Chondrocyte (in vitro differentiated cells): ENCODE measurements around the gene SPRY2. TPM values are rescaled to one million over a fixed set of nuclear protein-coding genes. Genes with fewer than 3 reads are reported as not detected.

ENCODE experiments used
- DNase-seq: peaks from one replicate; pipeline ENCODE4 v3.0.0; 2021; ENCODE audit warnings: mixed read lengths, low spot score
- H3K27ac Mint-ChIP-seq: one replicate; pipeline ENCODE4 v1.8.0; 2021; ENCODE audit warnings: mild to moderate bottlenecking, moderate library complexity, mixed read lengths; ENCODE audit not compliant: unreplicated experiment
- H3K27me3 Mint-ChIP-seq: 2 replicates; pipeline ENCODE4 v1.8.0; 2021; ENCODE audit warnings: low read depth, mixed read lengths
- H3K36me3 Mint-ChIP-seq: 2 replicates; pipeline ENCODE4 v1.8.0; 2021; ENCODE audit warnings: low read depth, mixed read lengths
- H3K4me1 Mint-ChIP-seq: 2 replicates; pipeline ENCODE4 v1.8.0; 2021; ENCODE audit warnings: low read depth, mild to moderate bottlenecking, mixed read lengths
- H3K4me3 Mint-ChIP-seq: one replicate; pipeline ENCODE4 v1.8.0; 2021; ENCODE audit warnings: mild to moderate bottlenecking, moderate library complexity, mixed read lengths; ENCODE audit not compliant: unreplicated experiment
- H3K9me3 Mint-ChIP-seq: 2 replicates; pipeline ENCODE4 v1.8.0; 2021; ENCODE audit warnings: low read depth, mixed read lengths
- CTCF ChIP-seq: fragments of 200-600 bp; sonication (generic); IDR thresholded peaks from 2 replicates; pipeline ENCODE4 v1.5.0; 2021; ENCODE audit warnings: antibody characterized with exemption, mild to moderate bottlenecking, moderate library complexity
- total RNA-seq: library from RNA; stranded (reverse); gene quantifications from 3 replicates; pipeline ENCODE4 v1.2.1, GENCODE V29; 2021

The SPRY2 gene
- total RNA-seq, 1 donor from 2014 or later = 10.5 TPM

- Mint-ChIP-seq H3K4me1 (peaks cover 7% of the 10 kb centered on the region), H3K27me3 (no peaks in the 10 kb centered on the region), H3K9me3 (no peaks in the 10 kb centered on the region), H3K4me3 (no peak overlapping the region), H3K27ac (no peak overlapping the region), H3K36me3 (no peaks in the 10 kb centered on the region)
- no peak for DNase-seq
- no peak for TF ChIP-seq CTCF
Observed at GRCh38 chr13:80290591-80290990, 50.3 kb downstream of the SPRY2 start.
